HepG2 (cell line): ENCODE measurements around the gene MAPK1. TPM values are rescaled to one million over a fixed set of nuclear protein-coding genes. Genes with fewer than 3 reads are reported as not detected.

Experiments
- ATAC-seq: fragments of 200-7000 bp; cut with Tn5 transposase; 3 replicates; pipeline ENCODE4 v1.9.1; 2020; ENCODE audit warnings: mild to moderate bottlenecking, moderate library complexity
- BruUV-seq: library from RNA; stranded (reverse); fragments of 400-500 nt; replicated peaks from 2 replicates; lab custom pipeline; 2021; lab: Mats Ljungman, UMichigan
- CTCF ChIA-PET: fragments of 300-600 bp; formaldehyde crosslinking; extraction: SDS; loops from one replicate; lab custom pipeline; 2021; ENCODE audit warnings: low total read pairs, inconsistent platforms, low intra/inter-chr PET ratio; lab: Yijun Ruan, JAX
- POLR2A ChIA-PET: fragments of 350-600 bp; sonication (Branson Sonifier 250); formaldehyde crosslinking; loops from one replicate; lab custom pipeline; 2020; ENCODE audit warnings: antibody characterized with exemption, inconsistent platforms; lab: Yijun Ruan, JAX
- DNase-seq: peaks from one replicate; pipeline ENCODE4 v3.0.0-alpha.2; 2015; ENCODE audit warnings: low spot score
- FAIRE-seq: peaks from 3 replicates; lab custom pipeline; 2011; peaks lifted over from hg19 to GRCh38; lab: Jason Lieb, UNC
- H2AFZ ChIP-seq: one replicate; pipeline ENCODE4 v1.6.1; 2011; ENCODE audit warnings: low read length, inconsistent platforms
- H3K27ac ChIP-seq: fragments of 300-600 bp; 3 replicates; pipeline ENCODE4 v1.8.0; 2011; ENCODE audit warnings: mixed run types, mild to moderate bottlenecking, mixed read lengths, low read length, inconsistent platforms; ENCODE audit not compliant: insufficient read depth; ENCODE audit errors: extremely low read length
- H3K27me3 ChIP-seq, 2 experiments: fragments of 200-600 bp in 1 of 2; 2 replicates in 1 of 2; 3 replicates in 1 of 2; pipeline versions ENCODE4 v1.6.0 to v1.8.0; 2011; ENCODE audit warnings: low read length in 2 of 2, mild to moderate bottlenecking in 2 of 2, moderate library complexity in 2 of 2, inconsistent platforms in 1 of 2; ENCODE audit not compliant: insufficient read depth in 2 of 2, control insufficient read depth in 1 of 2
- H3K36me3 ChIP-seq, 2 experiments: fragments of 200-600 bp in 1 of 2; replicated peaks in 1 of 2; 2 replicates in 1 of 2; 3 replicates in 1 of 2; pipeline versions ENCODE4 v1.5.1 to v1.8.0; 2011; ENCODE audit warnings: low read length in 2 of 2, inconsistent platforms in 1 of 2; ENCODE audit not compliant: insufficient read depth in 2 of 2, control insufficient read depth in 1 of 2
- H3K4me1 ChIP-seq: 2 replicates; pipeline ENCODE4 v1.5.1; 2012; ENCODE audit warnings: low read length, inconsistent platforms; ENCODE audit not compliant: insufficient read depth
- H3K4me2 ChIP-seq: 2 replicates; pipeline ENCODE4 v1.6.0; 2011; ENCODE audit warnings: low read depth, low read length, inconsistent platforms
- H3K4me3 ChIP-seq, 3 experiments: fragments of 200-600 bp in 1 of 3; sonication (generic), shearing (Covaris generic) in 1 of 3; replicated peaks in 1 of 3; 2 replicates each; pipeline ENCODE4 v1.5.1; 2011 to 2016; ENCODE audit warnings: low read length in 3 of 3, inconsistent platforms in 2 of 3, low read depth in 2 of 3, mild to moderate bottlenecking in 2 of 3, control low read depth in 1 of 3, mixed read lengths in 1 of 3; ENCODE audit not compliant: insufficient read depth in 1 of 3
- H3K79me2 ChIP-seq: one replicate; pipeline ENCODE4 v1.6.1; 2011; ENCODE audit warnings: low read length, inconsistent platforms; ENCODE audit not compliant: insufficient read depth
- H3K9ac ChIP-seq: 2 replicates; pipeline ENCODE4 v1.6.0; 2011; ENCODE audit warnings: mild to moderate bottlenecking, low read depth, low read length, inconsistent platforms; ENCODE audit not compliant: insufficient read depth
- H3K9me3 ChIP-seq: 2 replicates; pipeline ENCODE4 v1.5.1; 2012; ENCODE audit warnings: mild to moderate bottlenecking, low read length
- H4K20me1 ChIP-seq: 2 replicates; pipeline ENCODE4 v1.6.0; 2011; ENCODE audit warnings: inconsistent platforms, mild to moderate bottlenecking, low read length, moderate library complexity; ENCODE audit not compliant: insufficient read depth
- KMT2A ChIP-seq: sonication (generic); formaldehyde crosslinking; IDR thresholded peaks from 2 replicates; pipeline ENCODE4 v1.4.0; 2020; ENCODE audit warnings: missing genetic modification reagents
- MED1 ChIP-seq: sonication (generic); formaldehyde crosslinking; IDR thresholded peaks from 2 replicates; pipeline ENCODE4 v1.4.0; 2020; ENCODE audit warnings: missing genetic modification reagents
- RXRA ChIP-seq: sonication (generic); formaldehyde crosslinking; IDR thresholded peaks from 2 replicates; pipeline ENCODE4 v1.5.1; 2020; ENCODE audit warnings: missing genetic modification reagents
- SOX13 ChIP-seq, 3 experiments: fragments of 450-650 bp in 1 of 3; sonication (generic) in 1 of 3; formaldehyde crosslinking in 1 of 3; IDR thresholded peaks in 2 of 3; conservative IDR thresholded peaks in 1 of 3; 2 replicates each; pipeline versions ENCODE4 v1.5.0 to v1.6.1; 2016 to 2020; ENCODE audit warnings: antibody characterized with exemption in 1 of 3, mild to moderate bottlenecking in 1 of 3, missing compliant biosample characterization in 1 of 3, missing genetic modification reagents in 1 of 3, moderate library complexity in 1 of 3
- ZNF276 ChIP-seq: sonication (generic); formaldehyde crosslinking; IDR thresholded peaks from 2 replicates; pipeline ENCODE4 v1.4.0; 2020; ENCODE audit warnings: mild to moderate bottlenecking, low read depth, missing genetic modification reagents
- WGBS: methylation state at CpG from one replicate; pipeline ENCODE4 v1.1.6; 2017; ENCODE audit warnings: low lambda C conversion rate; 5-methylcytosine and 5-hydroxymethylcytosine counted together
- in situ Hi-C: cut with HindIII; loops from 2 replicates; pipeline ENCODE4 v1.10.0; 2017; ENCODE audit warnings: low pct_unique_long_range_greater_than_20kb; ENCODE audit not compliant: extremely low pct_ligation_motif_present
- intact Hi-C: fragments of 100-400 bp; cut with micrococcal nuclease; formaldehyde crosslinking; loops from one replicate; pipeline ENCODE4 v1.10.0; 2022; ENCODE audit not compliant: unreplicated experiment
- polyA plus RNA-seq, 8 experiments: library from polyadenylated mRNA; depleted of rRNA in 3 of 8; stranded (reverse) in 7 of 8; unstranded in 1 of 8; fragments of >200 nt; fragmentation: Illumina TruSeq in 4 of 8; extraction: Trizol in 4 of 8; gene quantifications; 2 replicates each; pipeline versions ENCODE4 v1.2.1 to v1.2.3, GENCODE V29; 2011 to 2016; ENCODE audit warnings: low read depth in 4 of 8, missing spikeins in 1 of 8, mixed read lengths in 1 of 8; ENCODE audit not compliant: insufficient read depth in 1 of 8
- total RNA-seq, 5 experiments: library from RNA; depleted of rRNA; stranded (reverse); fragments of >200 nt; fragmentation: Illumina TruSeq; extraction: Trizol; gene quantifications; 2 replicates each; pipeline ENCODE4 v1.2.3, GENCODE V29; 2016; ENCODE audit warnings: low read depth in 1 of 5
- TF ChIP-seq, protein P1 (sequence below): sonication (generic); formaldehyde crosslinking; IDR thresholded peaks from 2 replicates; pipeline ENCODE4 v1.5.0; 2020; ENCODE audit warnings: mild to moderate bottlenecking, missing genetic modification reagents

The MAPK1 gene
- total and polyA plus RNA-seq, 2 of the 13 experiments (the other 11 are each of a cell fraction or from before 2014, with no cell fraction given) = 107 to 114 TPM

GRCh38 chr22:21849489-21849888 is 18.0 kb downstream of the MAPK1 start:
- ChIA-PET CTCF (no interaction called here), POLR2A (no interaction called here)
- H4K20me1 ChIP-seq = peaks cover 28% of the 10 kb centered on the region
- H2AFZ ChIP-seq = no peak overlapping the region
- H3K27me3 ChIP-seq = no peaks in the 10 kb centered on the region
- no peaks in the 10 kb centered on the region for H3K9me3 ChIP-seq
- H3K27ac ChIP-seq = no peak overlapping the region
- intact Hi-C loops (no loop called here), in situ Hi-C loops (no loop called here)
- H3K36me3 ChIP-seq = peaks cover 0 to 5% of the 10 kb centered on the region in 2 experiments; a peak in 3 of 5 replicates
- 100% methylated on average over 1 of the region's 1 CpG for WGBS
- no peak for TF ChIP-seq RXRA
- TF ChIP-seq ZNF276 (CRISPR knock-in tag) = no peak
- TF ChIP-seq MED1 (CRISPR knock-in tag) = no peak
- TF ChIP-seq KMT2A = no peak
- no peak for TF ChIP-seq SOX13 (IDR thresholded peaks at IDR 0.05)
- TF ChIP-seq SOX13 (CRISPR knock-in tag; conservative IDR thresholded peaks at IDR 0.05 in 1 of 2, IDR thresholded peaks at IDR 0.05 in 1 of 2) = no peak
- TF ChIP-seq, protein P1, sequence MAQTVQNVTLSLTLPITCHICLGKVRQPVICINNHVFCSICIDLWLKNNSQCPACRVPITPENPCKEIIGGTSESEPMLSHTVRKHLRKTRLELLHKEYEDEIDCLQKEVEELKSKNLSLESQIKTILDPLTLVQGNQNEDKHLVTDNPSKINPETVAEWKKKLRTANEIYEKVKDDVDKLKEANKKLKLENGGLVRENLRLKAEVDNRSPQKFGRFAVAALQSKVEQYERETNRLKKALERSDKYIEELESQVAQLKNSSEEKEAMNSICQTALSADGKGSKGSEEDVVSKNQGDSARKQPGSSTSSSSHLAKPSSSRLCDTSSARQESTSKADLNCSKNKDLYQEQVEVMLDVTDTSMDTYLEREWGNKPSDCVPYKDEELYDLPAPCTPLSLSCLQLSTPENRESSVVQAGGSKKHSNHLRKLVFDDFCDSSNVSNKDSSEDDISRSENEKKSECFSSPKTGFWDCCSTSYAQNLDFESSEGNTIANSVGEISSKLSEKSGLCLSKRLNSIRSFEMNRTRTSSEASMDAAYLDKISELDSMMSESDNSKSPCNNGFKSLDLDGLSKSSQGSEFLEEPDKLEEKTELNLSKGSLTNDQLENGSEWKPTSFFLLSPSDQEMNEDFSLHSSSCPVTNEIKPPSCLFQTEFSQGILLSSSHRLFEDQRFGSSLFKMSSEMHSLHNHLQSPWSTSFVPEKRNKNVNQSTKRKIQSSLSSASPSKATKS = no peak
- peaks cover 86% of the 10 kb centered on the region for H3K79me2 ChIP-seq
- BruUV-seq = no TSS peak
- no peak for ATAC-seq
- H3K4me2 ChIP-seq = no peak overlapping the region
- H3K9ac ChIP-seq = no peak overlapping the region
- H3K4me3 ChIP-seq = no peak overlapping the region
- peaks cover 46% of the 10 kb centered on the region for H3K4me1 ChIP-seq
- no peak for FAIRE-seq
- no peak for DNase-seq
